Measurements from ENCODE around the gene RAD51.

DNA sequence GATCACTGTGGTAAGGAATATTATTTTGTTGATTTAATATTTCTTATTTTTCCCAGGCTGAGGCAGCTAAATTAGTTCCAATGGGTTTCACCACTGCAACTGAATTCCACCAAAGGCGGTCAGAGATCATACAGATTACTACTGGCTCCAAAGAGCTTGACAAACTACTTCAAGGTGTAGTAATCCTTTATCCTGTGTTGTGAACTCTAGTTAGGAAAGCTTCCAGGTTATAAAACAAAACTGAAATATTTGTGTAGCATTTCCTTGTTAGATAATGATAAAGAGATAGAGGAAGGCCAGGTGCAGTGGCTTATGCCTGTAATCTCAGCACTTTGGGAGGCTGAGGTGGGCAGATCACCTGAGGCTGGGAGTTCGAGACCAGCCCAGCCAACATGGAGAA is 11.1 kb downstream of the RAD51 start:
- TF ChIP-seq, protein P1, sequence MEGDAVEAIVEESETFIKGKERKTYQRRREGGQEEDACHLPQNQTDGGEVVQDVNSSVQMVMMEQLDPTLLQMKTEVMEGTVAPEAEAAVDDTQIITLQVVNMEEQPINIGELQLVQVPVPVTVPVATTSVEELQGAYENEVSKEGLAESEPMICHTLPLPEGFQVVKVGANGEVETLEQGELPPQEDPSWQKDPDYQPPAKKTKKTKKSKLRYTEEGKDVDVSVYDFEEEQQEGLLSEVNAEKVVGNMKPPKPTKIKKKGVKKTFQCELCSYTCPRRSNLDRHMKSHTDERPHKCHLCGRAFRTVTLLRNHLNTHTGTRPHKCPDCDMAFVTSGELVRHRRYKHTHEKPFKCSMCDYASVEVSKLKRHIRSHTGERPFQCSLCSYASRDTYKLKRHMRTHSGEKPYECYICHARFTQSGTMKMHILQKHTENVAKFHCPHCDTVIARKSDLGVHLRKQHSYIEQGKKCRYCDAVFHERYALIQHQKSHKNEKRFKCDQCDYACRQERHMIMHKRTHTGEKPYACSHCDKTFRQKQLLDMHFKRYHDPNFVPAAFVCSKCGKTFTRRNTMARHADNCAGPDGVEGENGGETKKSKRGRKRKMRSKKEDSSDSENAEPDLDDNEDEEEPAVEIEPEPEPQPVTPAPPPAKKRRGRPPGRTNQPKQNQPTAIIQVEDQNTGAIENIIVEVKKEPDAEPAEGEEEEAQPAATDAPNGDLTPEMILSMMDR (conservative IDR thresholded peaks at IDR 0.05; ENCODE audit: low read length), result no peak
- TF ChIP-seq EZH2phosphoT487 (IDR thresholded peaks at IDR 0.05; ENCODE audit: borderline replicate concordance), result no peak

Measured in Loucy (cell line).